ENCODE measurements around the gene NUDC. TPM values are rescaled to one million over a fixed set of nuclear protein-coding genes. Genes with fewer than 3 reads are reported as not detected.
"Not testable (repeated sequence)": the region's sequence is repeated elsewhere in the genome, so short reads cannot be mapped to it uniquely, and the experiment has no call there.

NUDC gene
- total RNA-seq, 1 donor from 2014 or later: 49.6 TPM

DNA sequence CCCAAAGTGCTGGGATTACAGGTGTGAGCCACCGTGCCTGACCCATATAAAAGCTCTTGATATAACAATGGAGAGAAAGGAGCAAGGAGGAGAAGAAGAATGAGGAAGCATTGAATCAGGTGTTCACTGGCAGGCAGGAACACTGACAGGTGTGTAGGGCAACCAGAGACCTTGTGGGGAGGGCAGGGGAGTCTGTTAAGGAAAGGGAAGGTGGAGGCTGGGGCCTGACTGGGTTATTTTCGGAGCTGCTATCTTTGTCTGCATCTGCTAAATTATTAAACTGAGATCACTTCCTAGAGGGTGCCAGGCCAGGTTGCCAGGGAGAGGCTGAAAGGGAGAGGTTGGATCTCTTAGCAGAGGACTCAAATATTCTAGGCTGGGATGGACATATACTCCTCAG is 65.1 kb downstream of the NUDC start:
- ATAC-seq (no peak), DNase-seq (no peak)
- Histone ChIP-seq H3K4me1 (peaks cover 3% of the 10 kb centered on the region), H3K9me3 (no peaks in the 10 kb centered on the region), H3K4me3 (no peak overlapping the region), H3K27ac (no peak overlapping the region), H3K27me3 (no peaks in the 10 kb centered on the region), H3K36me3 (no peaks in the 10 kb centered on the region)
- intact Hi-C loops (cut with DNase I): no loop called here
- no peak for TF ChIP-seq CTCF (IDR thresholded peaks at IDR 0.05)

DNA sequence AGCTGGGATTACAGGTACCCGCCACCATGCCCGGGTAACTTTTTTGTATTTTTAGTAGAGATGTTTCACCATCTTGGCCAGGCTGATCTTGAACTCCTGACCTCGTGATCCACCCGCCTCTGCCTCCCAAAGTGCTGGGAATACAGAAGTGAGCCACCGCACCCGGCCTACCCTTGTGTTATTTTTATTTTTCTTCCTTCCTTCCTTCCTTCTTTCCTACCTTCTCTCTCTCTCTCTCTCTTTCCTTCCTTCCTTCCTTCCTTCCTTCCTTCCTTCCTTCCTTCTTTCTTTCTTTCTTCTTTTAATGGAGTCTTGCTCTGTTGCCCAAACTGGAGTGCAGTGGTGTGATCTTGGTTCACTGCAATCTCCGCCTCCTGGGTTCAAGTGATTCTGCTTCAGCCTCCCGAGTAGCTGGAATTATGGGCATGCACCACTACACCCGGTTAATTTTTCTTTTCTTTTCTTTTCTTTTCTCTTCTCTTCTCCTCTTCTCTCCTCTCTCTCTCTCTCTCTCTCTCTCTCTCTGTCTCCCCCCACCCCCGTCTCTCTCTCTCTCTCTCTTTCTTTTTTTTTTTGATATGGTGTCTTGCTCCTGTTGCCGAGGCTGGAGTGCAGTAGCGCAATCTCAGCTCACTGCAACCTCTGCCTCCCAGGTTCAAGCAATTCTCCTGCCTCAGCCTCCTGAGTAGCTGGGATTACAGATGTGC is 68.0 kb downstream of the NUDC start:
- H3K36me3 ChIP-seq; DNase-seq; ATAC-seq; H3K27ac ChIP-seq; H3K9me3 ChIP-seq; intact Hi-C loops (cut with DNase I); H3K4me3 ChIP-seq: not testable (repeated sequence)
- peaks cover 12% of the 10 kb centered on the region for H3K4me1 ChIP-seq
- peaks cover 12% of the 10 kb centered on the region for H3K27me3 ChIP-seq

DNA sequence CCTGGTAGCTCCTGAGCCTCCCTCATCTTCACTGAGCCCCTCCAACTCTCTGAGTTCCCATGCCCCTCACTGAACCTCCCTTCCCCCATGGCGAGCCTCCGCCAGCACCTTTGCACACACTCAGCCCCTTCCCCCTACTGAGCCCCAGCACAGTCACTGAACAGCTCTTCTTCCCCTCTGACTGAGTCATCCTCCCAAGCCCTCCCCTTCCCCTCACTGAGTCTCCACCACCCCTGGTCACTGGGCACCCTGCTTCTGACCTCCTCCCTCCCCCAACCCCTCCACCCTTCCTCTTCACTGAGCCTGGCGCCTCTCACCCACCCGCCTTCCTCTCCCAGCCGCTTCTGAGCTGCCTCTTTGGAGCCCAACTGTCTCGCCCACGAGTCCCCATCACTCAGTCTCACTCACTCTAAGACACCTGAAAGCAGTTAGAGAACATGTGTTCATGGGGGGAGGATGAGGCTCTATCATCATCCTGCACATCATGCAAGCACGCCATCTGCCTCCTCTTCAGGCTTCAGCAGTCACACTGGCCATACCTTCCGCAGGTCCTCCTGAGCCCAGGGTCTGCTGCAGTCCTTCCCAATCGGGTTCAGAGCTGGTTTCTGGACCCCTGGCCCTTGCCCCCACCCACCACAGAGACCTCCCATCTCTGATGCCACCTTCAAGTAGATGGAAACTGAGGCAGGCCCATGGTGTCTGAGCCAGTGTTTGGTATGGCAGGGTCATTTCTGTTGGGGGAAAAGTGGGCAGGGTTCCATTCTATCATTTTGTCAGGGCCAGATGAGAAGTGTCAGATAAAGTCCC is 70.0 kb downstream of the NUDC start:
- H3K27me3 ChIP-seq: peaks cover 21% of the 10 kb centered on the region
- no peaks in the 10 kb centered on the region for H3K9me3 ChIP-seq
- H3K4me3 ChIP-seq: no peak overlapping the region
- no peaks in the 10 kb centered on the region for H3K36me3 ChIP-seq
- DNase-seq (no peak), ATAC-seq (no peak)
- no peak overlapping the region for H3K27ac ChIP-seq
- intact Hi-C loops (cut with DNase I): no loop called here
- TF ChIP-seq CTCF (IDR thresholded peaks at IDR 0.05): no peak
- H3K4me1 ChIP-seq: peaks cover 20% of the 10 kb centered on the region

- no peaks in the 10 kb centered on the region for H3K9me3 ChIP-seq
- intact Hi-C loops (cut with DNase I): no loop called here
- ATAC-seq: peak; percentile 73
- H3K27me3 ChIP-seq: peaks cover 21% of the 10 kb centered on the region
- no peak for TF ChIP-seq CTCF (IDR thresholded peaks at IDR 0.05)
- H3K27ac ChIP-seq: peak within 1 kb of the TSS; percentile 51
- peaks cover 32% of the 10 kb centered on the region for H3K4me1 ChIP-seq
- no peaks in the 10 kb centered on the region for H3K36me3 ChIP-seq
- peak within 1 kb of the TSS; percentile 61 for H3K4me3 ChIP-seq
- peak; percentile 86 for DNase-seq
Observed at GRCh38 chr1:26993237-26994019, 71.9 kb downstream of the NUDC start, which contains the start of gene TRNP1. Gene TRNP1, plus strand, starts transcription at chr1:26993692. Its CDS starts 95 bp downstream, at chr1:26993787.

- intact Hi-C loops (cut with DNase I): no loop called here
- H3K36me3 ChIP-seq: no peaks in the 10 kb centered on the region
- no peak for TF ChIP-seq CTCF (IDR thresholded peaks at IDR 0.05)
- ATAC-seq (peak; percentile 1), DNase-seq (no peak)
- peak overlapping the region; percentile 61 for H3K4me3 ChIP-seq
- peaks cover 21% of the 10 kb centered on the region for H3K27me3 ChIP-seq
- H3K9me3 ChIP-seq: no peaks in the 10 kb centered on the region
- H3K4me1 ChIP-seq: peaks cover 40% of the 10 kb centered on the region
- peak overlapping the region; percentile 51 for H3K27ac ChIP-seq
Observed at GRCh38 chr1:26994020-26994786, 72.7 kb downstream of the NUDC start.
